Psoas muscle (tissue), 8 donors: ENCODE data around the gene TMEM250. TPM values are rescaled to one million over a fixed set of nuclear protein-coding genes. Genes with fewer than 3 reads are reported as not detected.

Source experiments
- ATAC-seq, 4 donors: fragments of 200-7000 bp; cut with Tn5 transposase; one replicate each; pipeline ENCODE4 v1.9.1; 2020; ENCODE audit warnings: moderate library complexity in 3 of 4, mild to moderate bottlenecking in 2 of 4
- DNase-seq, 2 donors: peaks; one replicate each; pipeline ENCODE4 v3.0.0-alpha.2; 2020
- H3K27ac ChIP-seq: fragments of 200-600 bp; one replicate; pipeline ENCODE4 v1.8.0; 2022
- H3K27me3 ChIP-seq, 3 donors: fragments of 200-600 bp in 1 of 3; one replicate each; pipeline versions ENCODE4 v1.6.1 to v1.8.0; 2013 to 2022; ENCODE audit warnings: low read length in 2 of 3, mild to moderate bottlenecking in 2 of 3, moderate library complexity in 1 of 3; ENCODE audit not compliant: insufficient read depth in 3 of 3
- H3K36me3 ChIP-seq, 2 donors: fragments of 200-600 bp in 1 of 2; one replicate each; pipeline versions ENCODE4 v1.6.1 to v1.8.0; 2013 to 2022; ENCODE audit warnings: low read depth in 1 of 2, mild to moderate bottlenecking in 1 of 2, moderate library complexity in 1 of 2; ENCODE audit not compliant: insufficient read depth in 1 of 2
- H3K4me1 ChIP-seq: fragments of 200-600 bp; one replicate; pipeline ENCODE4 v1.8.0; 2022
- H3K4me3 ChIP-seq: fragments of 200-600 bp; one replicate; pipeline ENCODE4 v1.8.0; 2022; ENCODE audit warnings: mild to moderate bottlenecking
- H3K9me3 ChIP-seq: fragments of 200-600 bp; one replicate; pipeline ENCODE4 v1.8.0; 2022
- CTCF ChIP-seq: fragments of 200-600 bp; IDR thresholded peaks from one replicate; pipeline ENCODE4 v1.8.0; 2022; ENCODE audit warnings: antibody characterized with exemption
- WGBS, 3 donors: extraction: QIAGEN DNeasy Blood & Tissue Kit; methylation state at CpG; one replicate each; pipeline versions ENCODE4 v1.1.6 to v1.1.7; 2013; 5-methylcytosine and 5-hydroxymethylcytosine counted together
- intact Hi-C, 2 donors: fragments of 100-400 bp; cut with DNase I; formaldehyde crosslinking; loops; one replicate each; pipeline versions ENCODE4 v1.11.0 to v1.14.2; 2022
- polyA plus RNA-seq, 3 donors: library from polyadenylated mRNA; stranded (reverse); fragments of 200-250 nt; gene quantifications; one replicate each; pipeline ENCODE4 v1.2.3, GENCODE V29; 2013
- total RNA-seq, 4 donors: library from RNA; stranded (reverse); fragmentation: NEBNext Ultra II Directional in 2 of 4; extraction: Animal tissue kit (Norgen Biotek cat#: 25700) in 2 of 4; gene quantifications; one replicate each; pipeline versions ENCODE4 v1.2.1 to v1.2.4, GENCODE V29; 2021 to 2023
- donor health status: healthy with polysubstance abuse.
- donor health status: DM: no; HTN: no; CAD: no; lungs with moderate emphysema.
- donor health status: Bipolar disorder and iron deficiency.
- donor health status: healthy.
- donor health status: DM: yes; HTN: yes; CAD: no.
- donor health status: DM: no; HTN: no; CAD: no.
- donor health status: DM: no; HTN: no; CAD: no.
- donor health status: DM: yes; HTN: yes; CAD: no.

Gene TMEM250
- total and polyA plus RNA-seq, 7 donors: 17.3 to 49.5 (median 27.8) TPM

- Histone ChIP-seq H3K9me3 (no peaks in the 10 kb centered on the region), H3K4me3 (no peak overlapping the region), H3K27me3 (peaks cover 0 to 47% (median 13%) of the 10 kb centered on the region in 3 donors), H3K4me1 (no peaks in the 10 kb centered on the region), H3K36me3 (no peaks in the 10 kb centered on the region), H3K27ac (no peak overlapping the region)
- TF ChIP-seq CTCF: no peak
- no peak for DNase-seq
- ATAC-seq: no peak
- 83 to 89% (median 87%) methylated on average over 14 of the region's 14 CpGs for WGBS, 3 donors
- intact Hi-C loops: no loop called here
Measured at GRCh38 chr9:136154943-136155342, 36.3 kb upstream of the TMEM250 start.

GRCh38 chr9:136153381-136154065, 34.8 kb upstream of the TMEM250 start:
- no peaks in the 10 kb centered on the region for H3K4me1 ChIP-seq
- no peak overlapping the region for H3K4me3 ChIP-seq
- no peaks in the 10 kb centered on the region for H3K9me3 ChIP-seq
- no peak for TF ChIP-seq CTCF
- WGBS, 3 donors: 60 to 69% (median 62%) methylated on average over 22 to 24 of the region's 24 CpGs
- DNase-seq: no peak
- H3K27ac ChIP-seq: no peak overlapping the region
- H3K36me3 ChIP-seq: no peaks in the 10 kb centered on the region
- intact Hi-C loops: no loop called here
- no peak for ATAC-seq
- peaks cover 0 to 43% (median 14%) of the 10 kb centered on the region in 3 donors for H3K27me3 ChIP-seq

- Histone ChIP-seq H3K4me3 (no peak overlapping the region), H3K4me1 (no peaks in the 10 kb centered on the region), H3K9me3 (no peaks in the 10 kb centered on the region), H3K27me3 (peaks cover 0 to 43% (median 17%) of the 10 kb centered on the region in 3 donors), H3K36me3 (no peaks in the 10 kb centered on the region), H3K27ac (no peak overlapping the region)
- ATAC-seq (no peak), DNase-seq (no peak)
- TF ChIP-seq CTCF: no peak
- WGBS, 3 donors: 90 to 94% (median 91%) methylated on average over 12 of the region's 12 CpGs
- intact Hi-C loops: no loop called here
Measured at GRCh38 chr9:136152931-136153330, 34.3 kb upstream of the TMEM250 start.

- Histone ChIP-seq H3K36me3 (no peaks in the 10 kb centered on the region), H3K4me3 (no peak overlapping the region), H3K9me3 (no peaks in the 10 kb centered on the region), H3K27ac (no peak overlapping the region), H3K27me3 (peaks cover 0 to 43% (median 17%) of the 10 kb centered on the region in 3 donors), H3K4me1 (no peaks in the 10 kb centered on the region)
- DNase-seq: no peak
- intact Hi-C loops: no loop called here
- no peak for ATAC-seq
- whole genome bisulfite sequencing, 3 donors: 78 to 81% (median 78%) methylated on average over 4 of the region's 4 CpGs
- no peak for TF ChIP-seq CTCF
Measured at GRCh38 chr9:136152543-136152866, 33.8 kb upstream of the TMEM250 start.
